Gastroesophageal sphincter (tissue), 4 donors: ENCODE data around the gene AP1S1. TPM values are rescaled to one million over a fixed set of nuclear protein-coding genes. Genes with fewer than 3 reads are reported as not detected.

Experiments used
- ATAC-seq: fragments of 150-250 bp; one replicate; pipeline ENCODE4 v1.9.1; 2016; ENCODE audit warnings: mild to moderate bottlenecking, moderate library complexity
- H3K27ac ChIP-seq, 4 donors: fragments of 200-600 bp; sonication (generic) in 3 of 4; 1 replicate in 3 of 4; 2 replicates in 1 of 4; pipeline ENCODE4 v1.5.1; 2016 to 2019
- H3K27me3 ChIP-seq: fragments of 200-600 bp; sonication (generic); one replicate; pipeline ENCODE4 v1.5.1; 2019
- H3K36me3 ChIP-seq, 2 donors: fragments of 200-600 bp; sonication (generic); one replicate each; pipeline ENCODE4 v1.5.1; 2019; ENCODE audit warnings: control low read depth in 1 of 2
- H3K4me1 ChIP-seq, 3 donors: fragments of 200-600 bp; sonication (generic); 1 replicate in 2 of 3; 2 replicates in 1 of 3; pipeline ENCODE4 v1.5.1; 2016 to 2019; ENCODE audit warnings: control low read depth in 2 of 3
- H3K4me3 ChIP-seq, 2 donors: fragments of 200-600 bp; sonication (generic); one replicate each; pipeline ENCODE4 v1.5.1; 2019; ENCODE audit warnings: mild to moderate bottlenecking in 1 of 2, moderate library complexity in 1 of 2
- H3K9me3 ChIP-seq, 3 donors: fragments of 200-600 bp; sonication (generic); one replicate each; pipeline ENCODE4 v1.5.1; 2017 to 2019; ENCODE audit warnings: control low read depth in 2 of 3
- CTCF ChIP-seq, 4 experiments: fragments of 200-600 bp in 2 of 4; fragments of 450-650 bp in 2 of 4; sonication (generic) in 1 of 4; IDR thresholded peaks; one replicate each; pipeline ENCODE4 v1.5.1; 2017 to 2019; ENCODE audit warnings: antibody characterized with exemption in 4 of 4, mild to moderate bottlenecking in 2 of 4, moderate library complexity in 2 of 4
- EP300 ChIP-seq: sonication (generic); formaldehyde crosslinking; IDR thresholded peaks from one replicate; pipeline ENCODE4 v1.6.1; 2017; ENCODE audit warnings: antibody characterized with exemption, mild to moderate bottlenecking
- POLR2A ChIP-seq, 2 donors: fragments of 450-650 bp; IDR thresholded peaks; one replicate each; pipeline ENCODE4 v1.6.1; 2017; ENCODE audit warnings: antibody characterized with exemption in 2 of 2, mild to moderate bottlenecking in 2 of 2, moderate library complexity in 1 of 2
- POLR2AphosphoS5 ChIP-seq: sonication (generic); formaldehyde crosslinking; IDR thresholded peaks from one replicate; pipeline ENCODE4 v1.6.1; 2017; ENCODE audit warnings: antibody characterized with exemption
- WGBS, 2 donors: methylation state at CpG; one replicate each; pipeline ENCODE4 v1.1.5; 2018; ENCODE audit warnings: low coverage in 1 of 2; 5-methylcytosine and 5-hydroxymethylcytosine counted together
- small RNA-seq, 4 donors: library from RNA; depleted of rRNA; stranded (forward); fragments of <200 nt; gene quantifications; one replicate each; pipeline ENCODE3, GENCODE V24; 2016
- total RNA-seq, 4 donors: library from RNA; depleted of rRNA; stranded (reverse); fragments of >200 nt; gene quantifications; one replicate each; pipeline ENCODE4 v1.1.0, GENCODE V29; 2016

AP1S1 gene
- total RNA-seq, 4 donors from 2014 or later: 21.9 to 69.5 (median 34.3) TPM

GRCh38 chr7:101207459-101207858 is 53.2 kb downstream of the AP1S1 start:
- no peak for ATAC-seq
- Histone ChIP-seq H3K4me3 (no peak overlapping the region), H3K36me3 (peaks cover 0 to 69% of the 10 kb centered on the region in 2 donors), H3K9me3 (no peaks in the 10 kb centered on the region), H3K27me3 (peaks cover 14% of the 10 kb centered on the region), H3K27ac (no peak overlapping the region), H3K4me1 (no peaks in the 10 kb centered on the region)
- TF ChIP-seq EP300 (no peak), CTCF (IDR thresholded peaks at IDR 0.05) (no peak), POLR2AphosphoS5 (no peak), POLR2A (IDR thresholded peaks at IDR 0.05) (no peak)
- WGBS, 2 donors: 89% methylated on average over 3 of the region's 17 CpGs; no CpG with 5 or more reads in 1 of the 2 donors

- H3K36me3 ChIP-seq: peaks cover 0 to 82% of the 10 kb centered on the region in 2 donors
- no peak overlapping the region for H3K27ac ChIP-seq
- H3K9me3 ChIP-seq: no peaks in the 10 kb centered on the region
- no peak for TF ChIP-seq POLR2A (IDR thresholded peaks at IDR 0.05)
- no peak for TF ChIP-seq EP300
- no peak for TF ChIP-seq POLR2AphosphoS5
- no peak for TF ChIP-seq CTCF (IDR thresholded peaks at IDR 0.05)
- peaks cover under 1% of the 10 kb centered on the region for H3K27me3 ChIP-seq
- H3K4me3 ChIP-seq: no peak overlapping the region
- no peaks in the 10 kb centered on the region for H3K4me1 ChIP-seq
- ATAC-seq: no peak
- WGBS, 2 donors: 87 to 93% methylated on average over 8 of the region's 14 CpGs
Measured at GRCh38 chr7:101208794-101209193, 54.5 kb downstream of the AP1S1 start.

GRCh38 chr7:101210143-101210542 is 55.9 kb downstream of the AP1S1 start:
- ATAC-seq: no peak
- no peaks in the 10 kb centered on the region for H3K9me3 ChIP-seq
- H3K27ac ChIP-seq: no peak overlapping the region
- no peak overlapping the region for H3K4me3 ChIP-seq
- peaks cover 0 to 7% (median 0%) of the 10 kb centered on the region in 3 donors for H3K4me1 ChIP-seq
- TF ChIP-seq CTCF (IDR thresholded peaks at IDR 0.05): no peak
- TF ChIP-seq POLR2AphosphoS5: no peak
- TF ChIP-seq POLR2A (IDR thresholded peaks at IDR 0.05): no peak
- TF ChIP-seq EP300: no peak
- peaks cover 0 to 96% of the 10 kb centered on the region in 2 donors for H3K36me3 ChIP-seq
- no peaks in the 10 kb centered on the region for H3K27me3 ChIP-seq
- WGBS, 2 donors: 40% methylated on average over 1 of the region's 19 CpGs; no CpG with 5 or more reads in 1 of the 2 donors

Small RNA genes lying within 50 kb of the gene (small RNA-seq; reads per million reads assigned to genes)
- gene MIR4653: 0 reads per million in 4 donors

Other genes with a start within 250 kb of the AP1S1 start
- under 1 TPM in 1 of 4 donors, not detected in 3; 0.31 TPM for gene MUC3A, start 204.9 kb upstream of the AP1S1 start, total RNA-seq
- 10 to 100 TPM in 1 of 4 donors, under 1 TPM in 1, not detected in 2; 0.54 to 15.1 TPM for gene MUC12, start 184.9 kb upstream of the AP1S1 start, total RNA-seq
- under 1 TPM in 1 of 4 donors, not detected in 3; 0.08 TPM for gene MUC17, start 134.4 kb upstream of the AP1S1 start, total RNA-seq
- gene TRIM56, start 69.0 kb upstream of the AP1S1 start, total RNA-seq: 10 to 100 TPM; 15.0 to 26.4 (median 23.0) TPM
- gene SERPINE1, start 27.4 kb upstream of the AP1S1 start, total RNA-seq: 10 to 100 TPM in 3 of 4 donors, 1 to 10 TPM in 1; 5.4 to 75.3 (median 19.6) TPM
- gene VGF, start 11.1 kb downstream of the AP1S1 start, total RNA-seq: under 1 TPM in 2 of 4 donors, not detected in 2; 0.25 to 0.27 TPM
- gene NAT16, start 25.8 kb downstream of the AP1S1 start, total RNA-seq: not detected
- gene MOGAT3, start 46.6 kb downstream of the AP1S1 start, total RNA-seq: not detected
- gene PLOD3, start 63.1 kb downstream of the AP1S1 start, total RNA-seq: 10 to 100 TPM; 35.0 to 51.3 (median 43.6) TPM
- gene ZNHIT1, start 63.7 kb downstream of the AP1S1 start, total RNA-seq: 10 to 100 TPM; 76.2 to 97.8 (median 88.6) TPM
- 1 to 10 TPM; 4.4 to 6.8 (median 5.0) TPM for gene CLDN15, start 83.3 kb downstream of the AP1S1 start, total RNA-seq
- 100 to 1,000 TPM; 227 to 315 (median 248) TPM for gene FIS1, start 90.6 kb downstream of the AP1S1 start, total RNA-seq
- 10 to 100 TPM; 23.5 to 40.8 (median 28.1) TPM for gene IFT22, start 167.3 kb downstream of the AP1S1 start, total RNA-seq
- gene COL26A1, start 208.4 kb downstream of the AP1S1 start, total RNA-seq: not detected